Aorta (tissue), 5 donors: Measurements from ENCODE around the gene RNF167. TPM values are rescaled to one million over a fixed set of nuclear protein-coding genes. Genes with fewer than 3 reads are reported as not detected.

Experiments
- ATAC-seq: fragments of 200-7000 bp; cut with Tn5 transposase; one replicate; pipeline ENCODE4 v1.9.1; 2022; ENCODE audit warnings: moderate library complexity; ENCODE audit not compliant: low FRiP score
- DNase-seq, 2 donors: peaks; one replicate each; pipeline ENCODE4 v3.0.0-alpha.2; 2020
- H3K27ac ChIP-seq, 2 donors: one replicate each; pipeline ENCODE4 v1.5.1; 2013; ENCODE audit warnings: low read length in 2 of 2, mild to moderate bottlenecking in 2 of 2, moderate library complexity in 2 of 2, control low read depth in 1 of 2, inconsistent platforms in 1 of 2, low read depth in 1 of 2
- H3K27me3 ChIP-seq, 2 donors: one replicate each; pipeline ENCODE4 v1.6.1; 2013; ENCODE audit warnings: control low read depth in 1 of 2, low read length in 1 of 2, mild to moderate bottlenecking in 1 of 2, moderate library complexity in 1 of 2; ENCODE audit not compliant: insufficient read depth in 2 of 2, control insufficient read depth in 1 of 2
- H3K36me3 ChIP-seq, 2 donors: one replicate each; pipeline ENCODE4 v1.6.1; 2013; ENCODE audit warnings: control low read depth in 1 of 2, low read length in 1 of 2, mild to moderate bottlenecking in 1 of 2; ENCODE audit not compliant: insufficient read depth in 2 of 2, control insufficient read depth in 1 of 2
- H3K4me1 ChIP-seq, 2 donors: one replicate each; pipeline ENCODE4 v1.6.1; 2013; ENCODE audit warnings: low read length in 2 of 2, control low read depth in 1 of 2, mild to moderate bottlenecking in 1 of 2, moderate library complexity in 1 of 2; ENCODE audit not compliant: insufficient read depth in 2 of 2, control insufficient read depth in 1 of 2
- H3K4me3 ChIP-seq, 2 donors: one replicate each; pipeline ENCODE4 v1.5.1; 2013; ENCODE audit warnings: low read length in 2 of 2, control low read depth in 1 of 2, mild to moderate bottlenecking in 1 of 2
- H3K9me3 ChIP-seq: one replicate; pipeline ENCODE4 v1.6.1; 2013; ENCODE audit warnings: mild to moderate bottlenecking, low read length; ENCODE audit not compliant: control insufficient read depth
- WGBS, 2 donors: extraction: QIAGEN DNeasy Blood & Tissue Kit; methylation state at CpG; one replicate each; pipeline ENCODE4 v1.1.7; 2013; 5-methylcytosine and 5-hydroxymethylcytosine counted together
- intact Hi-C, 2 donors: fragments of 100-400 bp; cut with DNase I; formaldehyde crosslinking; loops; one replicate each; pipeline versions ENCODE4 v1.14.2 to v1.15.0; 2022
- polyA plus RNA-seq, 2 donors: library from polyadenylated mRNA; stranded (reverse); fragments of 200-250 nt; gene quantifications; one replicate each; pipeline ENCODE4 v1.2.3, GENCODE V29; 2013
- total RNA-seq, 2 donors: library from RNA; stranded (reverse); fragmentation: NEBNext Ultra II Directional; extraction: Animal tissue kit (Norgen Biotek cat#: 25700); gene quantifications; one replicate each; pipeline ENCODE4 v1.2.1, GENCODE V29; 2021
- donor health status: healthy with polysubstance abuse.
- donor health status: Bipolar disorder and iron deficiency.
- donor health status: DM: no; HTN: no; CAD: no.
- donor health status: DM: no; HTN: no; CAD: no.
- donor health status: DM: yes; HTN: yes; CAD: no.

The RNF167 gene
- total and polyA plus RNA-seq, 4 donors: 39.3 to 89.3 (median 48.7) TPM

DNA sequence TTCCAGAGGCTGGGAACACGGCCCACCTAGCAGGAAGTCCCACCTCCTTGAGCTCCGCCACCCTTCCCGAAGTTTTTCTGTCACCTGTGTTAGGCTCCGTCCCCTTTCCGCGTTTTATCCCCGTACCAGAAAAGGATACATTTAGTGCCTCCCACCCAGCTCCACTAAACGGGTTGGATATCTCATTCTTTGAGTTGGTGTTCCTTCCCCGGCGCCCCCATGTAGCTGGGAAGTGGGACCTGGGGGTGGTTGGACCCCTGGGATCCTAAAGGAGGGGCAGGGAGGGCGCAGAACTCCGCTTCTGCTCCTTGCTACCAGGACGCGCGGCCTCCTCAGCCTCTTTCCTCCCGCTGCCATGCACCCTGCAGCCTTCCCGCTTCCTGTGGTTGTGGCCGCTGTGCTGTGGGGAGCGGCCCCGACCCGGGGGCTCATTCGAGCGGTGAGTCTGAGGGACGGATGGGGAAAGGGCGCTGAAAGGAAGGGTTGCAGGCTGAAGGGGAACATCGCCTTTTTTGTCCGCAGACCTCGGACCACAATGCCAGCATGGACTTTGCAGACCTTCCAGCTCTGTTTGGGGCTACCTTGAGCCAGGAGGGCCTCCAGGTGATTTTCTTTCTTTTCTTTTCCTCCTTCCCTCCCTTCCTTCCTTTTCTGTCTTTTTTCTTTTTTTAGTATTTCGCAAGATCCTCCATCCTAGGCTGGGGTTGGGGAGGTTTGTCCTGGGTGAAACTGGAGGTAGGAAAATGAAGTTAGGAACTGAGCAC lies 669 bp downstream of the RNF167 start:
- intact Hi-C loops: no loop called here
- H3K4me3 ChIP-seq: peak overlapping the region; percentile 56 to 65
- no peaks in the 10 kb centered on the region for H3K27me3 ChIP-seq
- H3K9me3 ChIP-seq: no peaks in the 10 kb centered on the region
- peak overlapping the region in 1 of 2 donors; percentile 65 for H3K27ac ChIP-seq
- ATAC-seq (peak; percentile 82), DNase-seq (peak in 1 of 2 donors; percentile 87)
- H3K4me1 ChIP-seq: no peaks in the 10 kb centered on the region
- WGBS, 2 donors: 1% methylated on average over 29 of the region's 29 CpGs
- H3K36me3 ChIP-seq: no peaks in the 10 kb centered on the region

DNA sequence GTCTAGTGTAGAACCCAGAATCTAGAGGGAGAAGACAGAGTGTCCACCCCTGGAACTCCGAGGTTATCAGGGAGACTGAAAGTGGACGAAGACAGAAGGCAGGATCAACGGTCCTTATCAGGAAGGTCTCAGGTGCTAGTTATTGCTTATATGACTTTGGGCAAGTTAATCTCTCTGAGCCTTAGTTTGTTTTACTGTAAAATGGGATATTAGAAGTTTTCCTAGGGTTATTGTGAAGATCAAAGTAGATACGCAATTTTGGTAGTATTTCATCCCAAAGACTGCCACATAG lies 1.2 kb downstream of the RNF167 start:
- H3K27ac ChIP-seq: no peak overlapping the region
- no peaks in the 10 kb centered on the region for H3K36me3 ChIP-seq
- peak overlapping the region; percentile 56 to 65 for H3K4me3 ChIP-seq
- no peaks in the 10 kb centered on the region for H3K4me1 ChIP-seq
- 58 to 62% methylated on average over 4 of the region's 4 CpGs for WGBS, 2 donors
- no peak for DNase-seq
- ATAC-seq: no peak
- no peaks in the 10 kb centered on the region for H3K9me3 ChIP-seq
- no peaks in the 10 kb centered on the region for H3K27me3 ChIP-seq
- intact Hi-C loops: no loop called here

DNA sequence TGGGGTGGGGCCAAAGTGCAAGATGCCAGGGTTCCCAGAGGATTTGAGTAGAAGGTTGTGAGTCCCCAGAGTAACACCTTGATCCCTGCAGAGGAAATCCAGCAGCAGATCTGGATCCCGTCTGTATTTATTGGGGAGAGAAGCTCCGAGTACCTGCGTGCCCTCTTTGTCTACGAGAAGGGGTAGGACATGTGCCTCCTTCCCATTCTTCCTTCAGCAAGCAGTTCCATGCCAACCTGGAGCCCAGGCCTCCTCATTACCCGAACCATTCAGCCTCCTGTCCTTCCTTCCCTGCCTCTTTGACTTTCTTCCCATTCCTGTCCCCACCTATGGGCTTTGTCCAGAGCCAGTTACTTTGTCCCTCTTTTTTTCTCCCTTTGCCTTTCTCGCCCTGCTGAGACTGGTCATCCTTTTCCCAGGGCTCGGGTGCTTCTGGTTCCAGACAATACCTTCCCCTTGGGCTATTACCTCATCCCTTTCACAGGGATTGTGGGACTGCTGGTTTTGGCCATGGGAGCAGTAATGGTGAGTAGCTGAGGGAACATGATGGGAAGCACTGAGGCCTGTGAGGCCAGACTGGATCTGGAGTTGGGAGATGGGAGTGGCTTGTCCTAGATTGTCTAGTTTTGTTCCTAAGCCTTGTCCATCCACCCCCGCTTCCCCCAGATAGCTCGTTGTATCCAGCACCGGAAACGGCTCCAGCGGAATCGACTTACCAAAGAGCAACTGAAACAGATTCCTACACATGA lies 2.9 kb downstream of the RNF167 start:
- no peak for ATAC-seq
- Histone ChIP-seq H3K27me3 (no peaks in the 10 kb centered on the region), H3K4me1 (no peaks in the 10 kb centered on the region), H3K27ac (no peak overlapping the region), H3K4me3 (no peak overlapping the region), H3K36me3 (no peaks in the 10 kb centered on the region), H3K9me3 (no peaks in the 10 kb centered on the region)
- intact Hi-C loops: no loop called here
- WGBS, 2 donors: 69% methylated on average over 13 of the region's 13 CpGs
- no peak for DNase-seq

DNA sequence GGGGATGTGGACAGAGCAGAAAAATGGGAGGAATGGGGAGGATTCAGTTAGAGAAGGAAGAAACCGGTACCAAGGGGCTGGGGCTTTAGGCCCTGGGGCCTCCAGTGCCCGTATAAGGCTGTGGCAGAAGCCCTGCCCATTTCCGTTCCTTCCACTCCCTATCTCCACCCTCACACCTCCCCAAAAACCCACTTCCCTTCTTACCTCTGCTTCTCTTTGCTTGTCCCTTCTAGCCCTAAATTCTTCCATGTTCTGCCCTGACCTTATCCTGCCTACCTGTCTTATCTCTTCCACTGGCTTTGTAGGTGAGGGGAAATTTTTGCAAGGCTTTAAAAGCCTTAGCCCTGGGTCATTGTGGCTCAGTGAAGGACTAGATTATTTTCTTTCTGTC lies 4.1 kb downstream of the RNF167 start:
- no peak overlapping the region for H3K27ac ChIP-seq
- H3K9me3 ChIP-seq: no peaks in the 10 kb centered on the region
- H3K4me3 ChIP-seq: no peak overlapping the region
- ATAC-seq: no peak
- H3K36me3 ChIP-seq: no peaks in the 10 kb centered on the region
- peaks cover 0 to 2% of the 10 kb centered on the region in 2 donors for H3K27me3 ChIP-seq
- 22 to 27% methylated on average over 3 of the region's 3 CpGs for WGBS, 2 donors
- no peaks in the 10 kb centered on the region for H3K4me1 ChIP-seq
- no peak for DNase-seq
- intact Hi-C loops: no loop called here

DNA sequence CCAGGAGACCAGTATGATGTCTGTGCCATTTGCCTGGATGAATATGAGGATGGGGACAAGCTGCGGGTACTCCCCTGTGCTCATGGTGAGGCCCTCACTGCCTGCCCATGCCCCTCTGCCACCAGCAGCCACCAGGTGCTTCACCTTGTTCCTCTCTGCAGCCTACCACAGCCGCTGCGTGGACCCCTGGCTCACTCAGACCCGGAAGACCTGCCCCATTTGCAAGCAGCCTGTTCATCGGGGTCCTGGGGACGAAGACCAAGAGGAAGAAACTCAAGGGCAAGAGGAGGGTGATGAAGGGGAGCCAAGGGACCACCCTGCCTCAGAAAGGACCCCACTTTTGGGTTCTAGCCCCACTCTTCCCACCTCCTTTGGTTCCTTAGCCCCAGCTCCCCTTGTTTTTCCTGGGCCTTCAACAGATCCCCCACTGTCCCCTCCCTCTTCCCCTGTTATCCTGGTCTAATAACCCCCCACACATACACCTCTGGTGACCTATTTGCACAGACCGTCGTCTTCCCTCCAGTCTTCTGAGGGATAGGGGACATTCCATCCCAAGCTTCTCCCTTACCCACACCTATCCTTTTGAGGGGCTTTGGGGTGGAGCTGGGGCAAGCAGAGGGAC lies 4.6 kb downstream of the RNF167 start:
- Histone ChIP-seq H3K27ac (peak overlapping the region in 1 of 2 donors; percentile 65), H3K27me3 (peaks cover 0 to 2% of the 10 kb centered on the region in 2 donors), H3K4me3 (no peak overlapping the region), H3K36me3 (no peaks in the 10 kb centered on the region), H3K4me1 (no peaks in the 10 kb centered on the region), H3K9me3 (no peaks in the 10 kb centered on the region)
- WGBS, 2 donors: 47 to 54% methylated on average over 8 of the region's 8 CpGs
- DNase-seq (no peak), ATAC-seq (no peak)
- intact Hi-C loops: loop anchor here in 1 of 2 donors (5.0 kb wide), 1 partner anchor 53 kb away; the partner anchor contains the start of genes INCA1 and KIF1C

DNA sequence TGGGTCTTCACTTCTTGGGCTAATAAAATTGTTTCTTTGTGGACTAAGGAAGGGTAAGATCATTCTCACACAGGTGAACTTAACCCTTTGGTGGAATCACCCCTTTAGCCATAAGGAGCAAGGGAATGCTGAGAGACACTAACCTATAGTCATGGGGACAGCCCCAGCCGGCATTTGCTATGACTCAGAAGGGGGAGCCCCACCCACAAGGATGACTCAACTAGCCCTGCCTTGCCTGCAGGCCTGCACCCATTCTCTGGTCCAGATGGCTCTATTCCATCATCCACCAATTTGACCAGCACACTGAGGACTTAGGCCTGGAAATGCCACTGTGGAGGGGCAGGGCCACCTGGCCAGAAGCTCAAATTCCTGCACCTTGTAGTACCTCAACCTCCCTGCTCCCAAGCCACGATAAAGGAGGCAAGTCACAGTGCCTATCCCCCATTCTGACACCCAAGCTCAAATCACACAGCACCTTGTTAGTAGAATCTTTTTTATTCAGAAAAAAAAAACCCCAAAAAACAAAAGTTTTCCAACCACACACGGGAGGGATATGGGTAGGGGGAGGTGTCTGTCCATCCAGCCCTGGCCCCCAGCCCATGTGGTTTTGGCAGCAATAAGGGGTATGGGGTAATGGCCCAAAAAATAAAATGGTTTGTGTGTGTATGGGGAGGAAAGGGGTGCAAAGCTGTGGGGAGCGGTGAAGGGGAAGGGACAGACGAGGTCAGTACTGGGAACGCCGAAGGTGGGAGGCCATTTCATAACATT lies 5.3 kb downstream of the RNF167 start:
- DNase-seq (peak; percentile 90 to 93), ATAC-seq (peak; percentile 56)
- no peaks in the 10 kb centered on the region for H3K9me3 ChIP-seq
- no peaks in the 10 kb centered on the region for H3K36me3 ChIP-seq
- 27 to 36% methylated on average over 7 of the region's 7 CpGs for WGBS, 2 donors
- H3K4me1 ChIP-seq: no peaks in the 10 kb centered on the region
- intact Hi-C loops: loop anchor here in 1 of 2 donors (5.0 kb wide), 1 partner anchor 52 kb away; the partner anchor contains the start of genes INCA1 and KIF1C
- peak overlapping the region; percentile 33 to 65 for H3K27ac ChIP-seq
- H3K4me3 ChIP-seq: no peak overlapping the region
- peaks cover 0 to 2% of the 10 kb centered on the region in 2 donors for H3K27me3 ChIP-seq

DNA sequence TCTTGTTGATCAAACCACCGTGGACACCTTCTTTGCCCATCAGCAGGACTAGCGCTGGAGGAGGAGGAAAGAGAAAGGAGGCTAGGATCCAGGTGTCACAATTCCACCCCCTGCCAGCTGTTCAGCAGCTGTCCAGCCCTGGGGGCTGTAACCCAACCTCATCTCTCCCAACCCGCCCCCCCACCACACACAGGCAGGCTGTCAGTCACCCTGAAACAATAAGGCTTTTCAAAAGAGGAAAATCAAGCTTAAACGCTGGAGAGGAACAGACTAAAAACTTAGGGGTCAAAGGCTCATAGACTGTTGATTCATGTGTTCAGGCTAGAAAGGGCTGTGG lies 5.8 kb downstream of the RNF167 start:
- DNase-seq (no peak), ATAC-seq (no peak)
- peak overlapping the region in 1 of 2 donors; percentile 72 for H3K4me3 ChIP-seq
- H3K27me3 ChIP-seq: peaks cover 0 to 2% of the 10 kb centered on the region in 2 donors
- no peaks in the 10 kb centered on the region for H3K36me3 ChIP-seq
- intact Hi-C loops: loop anchor here in 1 of 2 donors (5.0 kb wide), 1 partner anchor 51 kb away; the partner anchor contains the start of genes INCA1 and KIF1C
- peak overlapping the region in 1 of 2 donors; percentile 16 for H3K27ac ChIP-seq
- 31 to 37% methylated on average over 4 of the region's 4 CpGs for WGBS, 2 donors
- no peaks in the 10 kb centered on the region for H3K4me1 ChIP-seq
- no peaks in the 10 kb centered on the region for H3K9me3 ChIP-seq

DNA sequence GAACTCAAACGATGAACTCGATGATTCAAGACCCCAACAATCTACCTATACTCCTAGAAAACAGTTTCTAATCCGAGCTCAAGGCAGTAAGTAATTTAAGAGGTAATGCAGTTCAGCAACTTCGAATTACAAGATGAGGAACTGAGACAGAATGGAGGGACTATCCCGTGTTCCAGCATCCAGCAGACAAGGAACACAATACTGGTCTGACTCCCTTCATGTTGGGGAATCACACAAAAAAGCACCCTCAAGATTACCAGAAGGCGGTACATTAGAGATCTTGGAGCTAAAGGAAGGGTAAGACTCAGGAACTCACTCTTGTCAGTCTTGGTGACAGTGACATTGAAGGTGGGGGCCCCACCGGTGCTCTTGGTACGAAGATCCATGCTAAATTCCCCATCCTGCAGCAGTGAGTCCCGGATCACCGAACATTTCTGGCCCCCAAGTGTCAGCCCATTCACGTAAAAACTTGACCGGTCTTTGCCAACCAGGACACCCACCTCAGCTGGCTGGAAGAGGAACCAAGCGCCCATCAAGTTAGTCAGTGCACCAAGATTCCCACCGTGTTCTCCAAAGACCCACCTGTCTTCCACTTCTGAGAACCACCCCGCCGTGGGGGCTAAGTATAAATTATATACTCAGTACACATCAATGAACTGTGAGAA lies 6.4 kb downstream of the RNF167 start:
- no peak for DNase-seq
- ATAC-seq: no peak
- H3K27me3 ChIP-seq: peaks cover 0 to 2% of the 10 kb centered on the region in 2 donors
- peak overlapping the region in 1 of 2 donors; percentile 5 for H3K27ac ChIP-seq
- intact Hi-C loops: loop anchor here in 1 of 2 donors (5.0 kb wide), 1 partner anchor 51 kb away; the partner anchor contains the start of genes INCA1 and KIF1C
- WGBS, 2 donors: 25 to 31% methylated on average over 16 of the region's 16 CpGs
- no peaks in the 10 kb centered on the region for H3K36me3 ChIP-seq
- no peaks in the 10 kb centered on the region for H3K9me3 ChIP-seq
- no peaks in the 10 kb centered on the region for H3K4me1 ChIP-seq
- H3K4me3 ChIP-seq: peak overlapping the region; percentile 72 to 92
